HG03439 (cell line): ENCODE data around the gene TMIGD2.
"Not testable (repeated sequence)": the region's sequence is repeated elsewhere in the genome, so short reads cannot be mapped to it uniquely, and the experiment has no call there.

ENCODE experiments used
- ATAC-seq: cut with Tn5 transposase; IDR thresholded peaks from one replicate; pipeline ENCODE4 v1.9.1; 2021; ENCODE audit warnings: mild to moderate bottlenecking, moderate library complexity; ENCODE audit not compliant: unreplicated experiment

Gene TMIGD2

GRCh38 chr19:4297901-4298809 is 4.0 kb downstream of the TMIGD2 start:
- ATAC-seq: no peak

- ATAC-seq: no peak
Observed at GRCh38 chr19:4295972-4296771, 6.0 kb downstream of the TMIGD2 start.

GRCh38 chr19:4294389-4294788 is 7.8 kb downstream of the TMIGD2 start:
- ATAC-seq: no peak

- ATAC-seq: no peak
Observed at GRCh38 chr19:4292515-4292914, 9.7 kb downstream of the TMIGD2 start.

- ATAC-seq: no peak
Observed at GRCh38 chr19:4291184-4291732, 10.9 kb downstream of the TMIGD2 start.

- no peak for ATAC-seq
Observed at GRCh38 chr19:4288091-4288777, 14.0 kb downstream of the TMIGD2 start.

- ATAC-seq: not testable (repeated sequence)
Observed at GRCh38 chr19:4286141-4286540, 16.0 kb downstream of the TMIGD2 start.

GRCh38 chr19:4284974-4285373 is 17.2 kb downstream of the TMIGD2 start:
- no peak for ATAC-seq

GRCh38 chr19:4284176-4284958 is 17.8 kb downstream of the TMIGD2 start:
- ATAC-seq: no peak

- no peak for ATAC-seq
Observed at GRCh38 chr19:4279530-4280422, 22.4 kb downstream of the TMIGD2 start.

GRCh38 chr19:4279267-4279529 is 23.0 kb downstream of the TMIGD2 start:
- no peak for ATAC-seq

- ATAC-seq: no peak
Observed at GRCh38 chr19:4278419-4279266, 23.5 kb downstream of the TMIGD2 start, which contains the start of gene SHD. TSS of gene SHD (plus strand) at chr19:4279266. CDS start at chr19:4280064, 798 bp downstream.

- no peak for ATAC-seq
Observed at GRCh38 chr19:4278010-4278409, 24.2 kb downstream of the TMIGD2 start.

- ATAC-seq: no peak
Observed at GRCh38 chr19:4277191-4277696, 24.9 kb downstream of the TMIGD2 start.

- ATAC-seq: not testable (repeated sequence)
Observed at GRCh38 chr19:4274321-4274686, 27.9 kb downstream of the TMIGD2 start.

- no peak for ATAC-seq
Observed at GRCh38 chr19:4272894-4273293, 29.3 kb downstream of the TMIGD2 start.

GRCh38 chr19:4268816-4269430 is 33.3 kb downstream of the TMIGD2 start:
- no peak for ATAC-seq
